SH-SY5Y (cell line): ENCODE results near the gene GOLGA6A.

Experiments used
- GATA2 ChIP-seq: IDR thresholded peaks from 2 replicates; pipeline ENCODE4 v1.6.1; 2011; ENCODE audit warnings: mild to moderate bottlenecking, low read depth, low read length
- GATA3 ChIP-seq: IDR thresholded peaks from 2 replicates; pipeline ENCODE4 v1.6.1; 2011; ENCODE audit warnings: low read depth, mild to moderate bottlenecking, low read length, moderate library complexity

GRCh38 chr15:74109713-74110112 lies 27.4 kb upstream of the GOLGA6A start:
- TF ChIP-seq GATA3 (no peak), GATA2 (no peak)
